Raji (cell line): ENCODE measurements around the gene THAP12.

Experiments used
- POLR2A ChIP-seq: IDR thresholded peaks from 2 replicates; pipeline ENCODE4 v1.6.1; 2011; ENCODE audit warnings: low read depth, low read length, control low read depth; ENCODE audit not compliant: insufficient read depth

Gene THAP12

DNA sequence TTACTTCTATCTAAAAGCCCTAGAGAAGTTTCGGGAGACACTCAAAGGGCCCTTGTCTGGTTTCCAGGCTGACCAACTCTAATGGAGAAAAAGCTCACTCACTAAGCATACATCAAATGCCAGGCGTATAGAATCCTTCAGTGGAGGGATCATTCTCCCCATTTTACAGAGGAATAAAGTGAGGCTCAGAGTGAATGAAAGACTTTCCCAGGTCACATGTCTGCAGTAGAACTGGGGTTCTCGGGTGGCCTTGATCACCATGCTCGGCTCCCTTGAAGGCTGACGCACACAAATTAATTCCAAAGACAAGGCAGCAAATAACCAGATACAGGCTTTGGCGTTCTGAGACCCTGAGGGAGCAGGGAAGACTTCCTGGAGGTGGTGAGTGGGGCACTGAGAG is 60.0 kb downstream of the THAP12 start:
- TF ChIP-seq POLR2A = no peak

DNA sequence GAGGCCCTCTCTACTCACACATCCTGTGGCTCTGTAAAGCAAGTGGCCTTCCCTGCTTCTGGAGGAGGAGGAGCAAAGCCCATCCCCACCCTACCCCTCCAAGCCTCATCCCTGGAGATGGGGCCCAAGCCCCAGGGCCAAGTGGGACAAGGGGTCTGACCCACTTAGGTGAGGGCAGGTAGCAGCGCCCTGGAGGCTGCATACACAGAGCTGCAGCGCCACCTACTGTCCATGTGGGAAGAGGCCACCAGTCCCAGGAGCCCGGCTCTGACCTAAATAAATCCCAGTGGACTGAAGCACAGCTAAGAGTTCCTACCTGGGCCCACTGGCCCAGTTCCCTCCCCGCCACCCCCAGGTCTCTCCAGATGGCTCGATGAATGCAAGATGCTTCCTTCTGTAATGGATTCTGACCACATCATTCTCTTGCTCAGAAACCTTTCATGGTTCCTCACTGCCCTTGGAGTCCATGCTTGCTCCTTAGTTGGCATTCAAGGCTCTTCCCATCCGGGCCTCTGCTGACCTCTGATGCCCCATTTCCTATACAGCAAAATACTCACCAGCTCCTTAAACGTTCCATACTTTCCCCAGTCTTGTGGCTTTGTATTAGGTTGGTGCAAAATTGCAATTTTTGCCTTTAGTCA is 62.1 kb downstream of the THAP12 start:
- TF ChIP-seq POLR2A = no peak

DNA sequence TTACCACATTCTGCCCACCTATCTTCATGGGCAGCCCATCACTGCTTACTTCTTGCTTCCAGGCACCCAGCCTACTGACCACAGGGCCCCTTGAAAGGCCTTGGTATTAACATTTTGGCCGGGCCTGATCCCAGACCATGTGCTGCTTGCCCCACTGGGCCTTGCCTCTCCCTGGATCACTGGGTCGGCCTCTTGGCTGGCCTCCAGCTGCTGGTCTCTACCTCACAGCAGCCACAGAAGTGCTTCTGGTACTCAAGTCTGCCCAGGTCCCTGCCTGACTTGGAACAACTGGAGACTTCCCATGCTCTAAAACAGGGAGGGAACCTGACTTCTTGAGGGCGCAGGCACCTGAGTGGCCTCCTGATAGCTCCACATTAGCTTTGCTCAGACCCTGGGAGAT is 63.6 kb downstream of the THAP12 start:
- no peak for TF ChIP-seq POLR2A

DNA sequence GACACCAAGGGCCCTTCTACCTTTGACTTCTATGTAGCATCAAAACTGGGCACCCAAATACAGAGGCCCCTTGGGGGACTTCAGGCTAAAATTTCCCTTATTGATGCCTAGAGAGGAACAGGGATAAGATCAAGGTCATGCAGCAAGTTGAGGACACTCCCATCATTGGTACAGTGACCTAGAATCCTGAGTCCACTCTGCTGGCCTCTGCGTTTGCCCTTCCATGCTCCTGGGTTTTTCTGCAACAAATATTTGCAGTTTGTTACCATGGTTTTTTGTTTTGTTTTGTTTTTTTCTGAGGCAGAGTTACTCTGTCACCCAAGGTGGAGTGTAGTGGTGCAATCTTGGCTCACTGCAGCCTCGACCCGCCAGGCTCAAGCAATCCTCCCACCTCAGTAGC is 64.2 kb downstream of the THAP12 start:
- no peak for TF ChIP-seq POLR2A

DNA sequence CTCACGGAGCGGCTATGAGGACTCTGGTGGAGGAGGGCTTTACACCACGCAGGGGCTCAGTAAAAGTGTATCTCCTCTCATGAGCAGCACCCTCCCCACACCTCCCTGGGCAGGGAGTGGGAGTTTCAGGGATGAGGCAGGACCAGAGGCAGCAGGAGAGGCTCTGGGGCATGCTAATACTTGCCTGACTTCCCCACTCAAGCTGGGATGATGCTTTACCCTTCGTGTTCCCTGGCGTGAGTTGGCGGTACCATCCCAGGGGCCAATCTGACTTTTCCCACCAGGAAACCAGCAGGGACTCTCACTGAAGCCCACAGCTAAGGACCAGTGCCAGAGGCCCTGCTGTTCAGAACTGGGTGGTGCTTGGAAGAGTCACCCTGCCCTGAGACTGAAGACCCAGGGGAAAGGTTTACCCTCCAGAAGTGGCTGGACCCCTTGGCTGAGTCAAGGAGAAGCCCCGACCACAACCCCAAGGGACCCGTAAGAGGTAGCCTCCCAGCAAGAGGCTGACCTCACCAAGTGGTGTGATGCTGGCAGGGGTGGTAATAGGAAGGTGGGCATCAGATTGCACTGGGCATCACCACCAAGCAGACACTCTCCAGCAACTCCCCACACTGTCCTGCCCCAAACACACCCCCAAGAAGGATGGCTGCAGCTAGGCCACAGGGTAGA is 65.6 kb downstream of the THAP12 start:
- TF ChIP-seq POLR2A = no peak

DNA sequence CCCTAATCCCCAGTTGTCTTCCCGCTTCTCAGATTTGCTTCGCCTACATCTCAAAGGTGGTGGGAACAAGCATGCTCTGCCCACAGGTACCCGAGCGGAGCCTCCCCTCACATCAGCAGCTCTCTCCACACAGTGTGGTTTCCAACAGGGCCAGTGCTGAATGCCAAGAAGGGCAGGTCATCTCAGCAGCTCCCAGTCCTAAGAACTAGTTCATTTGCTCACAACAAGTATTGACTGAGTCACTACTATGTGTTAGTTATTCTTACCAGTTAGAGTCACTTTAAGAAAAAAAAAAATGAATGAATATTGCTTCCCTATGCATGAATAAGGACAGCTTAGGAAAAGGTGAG is 66.2 kb downstream of the THAP12 start:
- TF ChIP-seq POLR2A = no peak

DNA sequence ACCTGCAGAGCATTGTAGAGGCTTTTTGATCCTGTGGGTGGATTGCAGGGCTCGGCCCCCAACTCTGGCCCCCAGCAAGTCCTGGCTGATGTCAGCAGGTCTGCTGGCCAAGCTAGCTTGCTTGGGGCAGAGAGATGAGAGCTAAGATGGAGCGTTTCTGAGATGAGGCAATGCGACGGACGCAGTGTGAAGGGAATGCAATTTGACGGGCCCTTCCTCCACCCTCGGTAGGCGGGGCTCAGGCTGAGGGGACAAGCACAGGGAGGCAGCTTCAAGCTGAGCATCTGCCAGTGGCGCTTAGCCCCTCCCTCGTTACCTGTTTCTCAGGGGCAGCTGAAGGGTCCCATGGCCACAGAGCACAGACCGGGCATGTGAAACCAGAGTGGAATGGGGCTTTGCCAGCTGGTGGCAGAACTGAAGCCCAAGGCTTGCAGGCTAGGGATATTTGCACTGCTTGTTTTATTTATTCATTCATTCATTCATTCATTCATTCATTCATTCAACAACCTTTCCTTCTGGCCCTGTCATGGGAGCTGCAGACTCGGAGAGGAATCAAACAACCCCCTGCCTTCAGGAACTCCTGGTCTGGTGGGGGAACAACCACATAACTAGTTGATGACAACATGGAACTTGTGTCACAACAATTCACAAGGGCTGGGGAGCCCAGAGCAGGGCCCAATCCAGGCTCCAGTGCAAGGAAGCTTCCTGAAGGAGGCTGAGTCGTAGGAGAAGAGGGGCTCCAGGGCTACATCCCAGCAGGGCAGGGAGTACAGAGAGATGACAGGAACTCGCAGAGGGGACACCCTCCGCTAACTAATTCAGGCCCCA is 66.8 kb downstream of the THAP12 start:
- TF ChIP-seq POLR2A = no peak

DNA sequence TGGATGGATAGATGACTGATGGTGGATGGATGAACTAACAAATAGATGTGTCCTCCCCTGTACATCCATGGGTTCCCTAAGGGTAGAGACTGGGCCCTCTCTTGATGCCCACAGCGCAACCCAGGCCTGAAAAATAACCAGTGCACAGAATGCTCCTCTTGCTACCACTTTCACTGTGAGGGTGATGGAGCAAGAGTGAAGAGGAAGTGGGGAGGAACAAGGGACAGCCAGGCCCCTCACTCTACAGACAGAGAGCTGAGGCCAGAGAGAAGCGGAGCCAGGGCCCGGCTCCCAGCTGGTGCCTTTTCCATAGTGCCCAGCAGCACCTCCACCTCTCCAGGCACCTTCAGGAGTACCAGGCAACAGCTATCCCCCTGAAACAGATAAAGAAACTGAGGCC is 67.7 kb downstream of the THAP12 start:
- TF ChIP-seq POLR2A = no peak

DNA sequence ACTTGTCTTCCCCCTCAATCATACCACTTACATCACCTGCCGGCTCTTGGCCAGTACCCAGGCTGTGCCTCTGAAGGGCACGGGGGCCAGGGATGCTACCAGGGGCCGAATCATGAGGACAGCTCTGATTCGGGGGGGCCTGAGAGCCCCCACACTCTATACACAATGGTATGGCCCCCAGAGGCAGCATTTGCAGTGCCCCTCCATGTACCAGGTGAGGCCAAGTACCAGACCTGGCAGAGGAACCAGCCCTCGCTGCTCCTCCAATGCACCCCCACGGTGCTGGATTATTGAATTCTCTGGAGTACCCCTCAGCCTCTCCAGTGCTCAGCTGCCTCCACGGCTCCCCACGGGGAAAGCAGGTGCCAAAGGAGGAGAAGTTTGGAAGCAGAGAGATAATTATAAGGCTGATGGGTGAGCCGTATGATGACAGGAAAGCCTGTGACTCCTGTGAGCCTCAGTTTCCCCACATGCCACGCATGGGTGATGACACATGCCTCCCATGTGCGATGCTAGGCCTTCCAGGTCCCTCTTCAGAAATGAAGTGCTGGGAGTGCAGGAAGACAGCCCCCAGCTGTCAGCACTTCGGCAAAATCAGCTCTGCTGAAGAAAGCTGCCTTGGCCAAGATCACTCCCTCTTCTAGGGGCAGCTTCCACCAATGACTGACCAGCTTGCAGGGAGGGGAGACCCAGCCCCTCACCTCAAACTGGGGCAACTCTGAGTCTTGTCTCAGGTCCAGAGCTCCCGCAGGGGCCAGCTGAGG is 69.9 kb downstream of the THAP12 start:
- no peak for TF ChIP-seq POLR2A

DNA sequence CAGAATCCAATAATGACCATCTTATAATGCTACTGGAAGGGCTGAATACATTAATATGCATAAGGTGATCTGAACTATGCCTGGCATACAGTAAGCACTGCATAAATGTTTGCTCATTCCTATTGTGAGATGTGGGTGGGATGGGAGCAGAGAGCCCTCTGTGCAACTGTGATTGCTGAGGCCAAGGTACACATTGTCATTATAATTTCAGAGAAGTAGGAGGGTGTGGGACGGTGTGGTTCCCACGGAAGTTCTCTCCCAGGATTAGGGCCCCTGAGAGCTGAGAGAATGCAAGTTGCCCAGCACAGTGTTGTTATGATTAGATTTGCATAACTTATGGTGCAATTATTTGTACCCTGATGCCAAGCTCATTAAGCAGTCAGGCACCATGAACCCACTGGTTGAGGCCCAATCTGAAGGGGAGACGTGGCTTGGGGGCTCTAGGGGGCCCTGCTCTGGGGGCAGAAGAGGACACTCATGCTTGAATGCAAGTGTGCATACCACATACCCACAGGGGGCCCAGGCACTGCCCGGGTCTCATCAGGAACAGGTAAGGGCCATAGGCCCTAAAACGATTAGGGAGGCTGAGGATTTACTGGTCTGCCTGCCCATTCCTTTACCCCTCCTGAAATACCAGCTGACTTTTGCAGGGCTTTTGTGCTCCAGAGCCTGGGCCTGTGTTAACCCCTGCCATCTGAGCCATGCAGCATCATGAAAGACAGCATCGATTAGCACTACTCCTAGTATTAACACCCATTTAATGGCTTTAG is 72.8 kb downstream of the THAP12 start:
- no peak for TF ChIP-seq POLR2A

DNA sequence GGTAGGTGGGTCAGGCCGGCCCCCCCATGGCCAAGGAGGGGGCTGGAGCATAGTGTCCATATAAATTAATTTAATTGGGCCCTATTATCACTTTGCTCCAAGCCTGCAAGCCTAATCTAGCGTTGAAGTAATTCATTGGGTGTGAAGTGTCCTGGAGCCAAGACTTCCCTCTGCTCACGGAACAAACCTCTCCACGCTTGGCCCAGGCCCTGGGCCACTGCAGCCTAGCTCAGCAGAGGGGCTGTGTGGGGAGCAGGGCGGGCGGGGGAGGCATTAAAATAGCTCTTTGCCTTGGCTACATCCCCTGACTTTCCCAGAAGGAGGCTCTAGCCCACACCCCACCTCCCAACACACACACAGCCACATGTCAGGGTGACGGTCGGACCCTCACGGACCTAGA is 73.5 kb downstream of the THAP12 start:
- TF ChIP-seq POLR2A = no peak

DNA sequence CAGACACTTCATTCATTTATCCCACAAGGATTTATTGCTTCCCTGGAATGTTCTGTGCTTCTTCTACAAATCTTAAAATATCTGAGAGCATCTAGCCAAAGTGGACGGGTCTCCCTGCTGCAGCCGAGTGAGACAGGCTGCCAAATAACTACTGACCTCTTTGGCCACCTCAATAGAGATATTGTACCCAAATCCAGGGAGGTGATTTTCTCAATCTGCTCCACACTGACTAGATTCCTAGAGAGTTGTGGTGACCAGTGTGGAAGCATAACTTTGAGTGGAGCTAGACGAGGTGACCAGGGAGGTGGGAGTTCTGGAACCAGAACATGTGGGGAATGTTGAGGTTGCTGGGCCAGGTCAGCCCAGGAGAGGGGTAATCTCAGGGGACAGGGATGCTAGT is 77.5 kb downstream of the THAP12 start:
- TF ChIP-seq POLR2A = no peak

DNA sequence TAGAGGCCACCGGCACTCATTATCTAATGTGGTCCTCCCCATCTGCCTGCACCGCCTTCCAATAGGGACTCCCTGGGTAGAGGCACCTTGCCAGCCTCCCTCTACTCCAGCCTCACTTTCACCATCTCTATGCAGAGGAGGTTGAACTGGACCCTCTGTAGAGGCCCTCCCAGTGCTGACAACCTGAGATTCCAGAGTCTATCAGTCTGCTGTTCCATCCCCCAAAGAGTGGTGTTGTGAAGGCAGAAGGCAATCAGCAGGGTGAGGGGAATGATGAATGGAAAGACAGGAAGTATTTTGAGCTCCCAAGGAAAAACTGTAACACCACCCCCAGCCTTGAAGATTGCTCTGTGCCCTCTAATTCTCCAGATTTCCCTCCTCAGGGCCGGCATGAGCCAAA is 77.9 kb downstream of the THAP12 start:
- no peak for TF ChIP-seq POLR2A
